VCaP (cell line): ENCODE measurements around the gene GATA3.

Experiments
- H3K27ac ChIP-seq: fragments of 450-650 bp; 2 replicates; pipeline ENCODE4 v1.5.1; 2017
- CTCF ChIP-seq: fragments of 450-650 bp; conservative IDR thresholded peaks from 2 replicates; pipeline ENCODE4 v1.5.1; 2017; ENCODE audit warnings: mild to moderate bottlenecking, moderate library complexity

The GATA3 gene

GRCh38 chr10:8113616-8114015, 59.1 kb downstream of the GATA3 start:
- no peak overlapping the region for H3K27ac ChIP-seq
- TF ChIP-seq CTCF = no peak

GRCh38 chr10:8114741-8115617, 60.5 kb downstream of the GATA3 start:
- no peak overlapping the region for H3K27ac ChIP-seq
- no peak for TF ChIP-seq CTCF

GRCh38 chr10:8115618-8115980, 61.1 kb downstream of the GATA3 start:
- no peak for TF ChIP-seq CTCF
- H3K27ac ChIP-seq = no peak overlapping the region

GRCh38 chr10:8116474-8116873, 62.0 kb downstream of the GATA3 start:
- TF ChIP-seq CTCF = no peak
- no peak overlapping the region for H3K27ac ChIP-seq

GRCh38 chr10:8116926-8117493, 62.5 kb downstream of the GATA3 start:
- no peak overlapping the region for H3K27ac ChIP-seq
- no peak for TF ChIP-seq CTCF

- no peak overlapping the region for H3K27ac ChIP-seq
- no peak for TF ChIP-seq CTCF
These were observed 66.9 kb downstream of the GATA3 start for GRCh38 chr10:8121201-8121890.

GRCh38 chr10:8122611-8123369, 68.3 kb downstream of the GATA3 start:
- no peak for TF ChIP-seq CTCF
- H3K27ac ChIP-seq = no peak overlapping the region
